MCF 10A (cell line): ENCODE data around the gene SERPIND1. TPM values are rescaled to one million over a fixed set of nuclear protein-coding genes. Genes with fewer than 3 reads are reported as not detected.

ENCODE experiments used
- BruUV-seq: library from RNA; stranded (reverse); fragments of 400-500 nt; replicated peaks from 2 replicates; lab custom pipeline; 2021; lab: Mats Ljungman, UMichigan
- CTCF ChIA-PET: fragments of 300-600 bp; sonication (Branson Sonifier 250); formaldehyde crosslinking; extraction: SDS; loops from one replicate; lab custom pipeline; 2021; ENCODE audit warnings: antibody characterized with exemption, inconsistent platforms; lab: Yijun Ruan, JAX
- POLR2A ChIA-PET: fragments of 300-600, 350-650 bp; sonication (Branson Sonifier 250); formaldehyde crosslinking; extraction: SDS; loops from one replicate; lab custom pipeline; 2020; ENCODE audit warnings: antibody characterized with exemption, inconsistent platforms; lab: Yijun Ruan, JAX
- DNase-seq: peaks from one replicate; pipeline ENCODE4 v3.0.0-alpha.2; 2018; ENCODE audit not compliant: unreplicated experiment
- H3K27ac Mint-ChIP-seq: one replicate; pipeline ENCODE4 v1.8.0; 2022; ENCODE audit warnings: mild to moderate bottlenecking, low read depth, mixed read lengths; ENCODE audit not compliant: unreplicated experiment
- H3K27me3 Mint-ChIP-seq: one replicate; pipeline ENCODE4 v1.8.0; 2022; ENCODE audit warnings: mixed read lengths; ENCODE audit not compliant: insufficient read depth, unreplicated experiment
- H3K36me3 Mint-ChIP-seq: one replicate; pipeline ENCODE4 v1.8.0; 2022; ENCODE audit warnings: mild to moderate bottlenecking, moderate library complexity, mixed read lengths; ENCODE audit not compliant: insufficient read depth, unreplicated experiment
- H3K4me1 Mint-ChIP-seq: one replicate; pipeline ENCODE4 v1.8.0; 2022; ENCODE audit warnings: mixed read lengths; ENCODE audit not compliant: insufficient read depth, unreplicated experiment
- H3K4me3 Mint-ChIP-seq: one replicate; pipeline ENCODE4 v1.8.0; 2022; ENCODE audit warnings: mild to moderate bottlenecking, moderate library complexity, mixed read lengths; ENCODE audit not compliant: unreplicated experiment
- H3K9me3 Mint-ChIP-seq: one replicate; pipeline ENCODE4 v1.8.0; 2022; ENCODE audit warnings: mixed read lengths; ENCODE audit not compliant: unreplicated experiment
- CTCF ChIP-seq: fragments of 200-600 bp; IDR thresholded peaks from one replicate; pipeline ENCODE4 v1.8.0; 2022; ENCODE audit warnings: antibody characterized with exemption, mild to moderate bottlenecking; ENCODE audit not compliant: unreplicated experiment
- intact Hi-C: fragments of 100-400 bp; cut with micrococcal nuclease; formaldehyde crosslinking; loops from 2 replicates; pipeline ENCODE4 v1.14.1; 2022
- total RNA-seq: library from RNA; stranded (reverse); gene quantifications from 2 replicates; pipeline ENCODE4 v1.2.3, GENCODE V29; 2022

Gene SERPIND1
- total RNA-seq, 1 experiment from 2014 or later: not detected

- POLR2A ChIA-PET: no interaction called here
- CTCF ChIA-PET: interaction anchor here (0.7 to 4.5 kb wide), 3 partner anchors 11 to 318 kb away, joined by 3 to 33 read pairs (median 7); no protein-coding TSS in a partner anchor
These were observed 20.9 kb downstream of the SERPIND1 start for GRCh38 chr22:20794650-20795413.

GRCh38 chr22:20796731-20797130, 22.8 kb downstream of the SERPIND1 start:
- Mint-ChIP-seq H3K4me3 (no peak overlapping the region), H3K36me3 (peaks cover 68% of the 10 kb centered on the region), H3K27ac (no peak overlapping the region), H3K4me1 (no peaks in the 10 kb centered on the region), H3K9me3 (no peaks in the 10 kb centered on the region), H3K27me3 (no peaks in the 10 kb centered on the region)
- no peak for TF ChIP-seq CTCF
- ChIA-PET POLR2A (no interaction called here), CTCF (interaction anchor here (4.5 kb wide), 1 partner anchor 13 kb away, joined by 33 read pairs; no protein-coding TSS in a partner anchor)
- intact Hi-C loops: no loop called here
- DNase-seq: no peak
- BruUV-seq: no TSS peak

More at GRCh38 chr22:20794650-20795413, 20.9 kb downstream of the SERPIND1 start:
- H3K27ac Mint-ChIP-seq: no peak overlapping the region
- no peak for TF ChIP-seq CTCF
- no peak for DNase-seq
- intact Hi-C loops: no loop called here
- no peaks in the 10 kb centered on the region for H3K9me3 Mint-ChIP-seq
- H3K36me3 Mint-ChIP-seq: peaks cover 61% of the 10 kb centered on the region
- no peaks in the 10 kb centered on the region for H3K27me3 Mint-ChIP-seq
- H3K4me1 Mint-ChIP-seq: no peaks in the 10 kb centered on the region
- H3K4me3 Mint-ChIP-seq: no peak overlapping the region
- BruUV-seq: no TSS peak

- DNase-seq: no peak
- Mint-ChIP-seq H3K9me3 (no peaks in the 10 kb centered on the region), H3K4me1 (no peaks in the 10 kb centered on the region), H3K27me3 (no peaks in the 10 kb centered on the region), H3K36me3 (peaks cover 65% of the 10 kb centered on the region), H3K4me3 (no peak overlapping the region), H3K27ac (no peak overlapping the region)
- intact Hi-C loops: no loop called here
- ChIA-PET CTCF (interaction anchor here (0.5 to 1.9 kb wide), 2 partner anchors 14 to 95 kb away, joined by 4 to 10 read pairs; no protein-coding TSS in a partner anchor), POLR2A (interaction anchor here (1.4 kb wide), 1 partner anchor 31 kb away, joined by 3 read pairs; no protein-coding TSS in a partner anchor)
- no peak for TF ChIP-seq CTCF
- no TSS peak for BruUV-seq
These were observed 24.3 kb downstream of the SERPIND1 start for GRCh38 chr22:20798218-20798617.

GRCh38 chr22:20798974-20799373, 25.1 kb downstream of the SERPIND1 start:
- CTCF ChIA-PET: interaction anchor here (1.9 kb wide), 1 partner anchor 15 kb away, joined by 10 read pairs; no protein-coding TSS in a partner anchor
- H3K4me3 Mint-ChIP-seq: no peak overlapping the region
- H3K4me1 Mint-ChIP-seq: no peaks in the 10 kb centered on the region
- H3K36me3 Mint-ChIP-seq: peaks cover 71% of the 10 kb centered on the region
- H3K27ac Mint-ChIP-seq: no peak overlapping the region
- TF ChIP-seq CTCF: no peak
- H3K9me3 Mint-ChIP-seq: no peaks in the 10 kb centered on the region
- POLR2A ChIA-PET: interaction anchor here (1.4 kb wide), 1 partner anchor 32 kb away, joined by 3 read pairs; no protein-coding TSS in a partner anchor
- H3K27me3 Mint-ChIP-seq: no peaks in the 10 kb centered on the region
- no TSS peak for BruUV-seq
- no peak for DNase-seq
- intact Hi-C loops: no loop called here
